Inferior parietal cortex (tissue), 1 donor: Measurements from ENCODE around the gene GSG1L2.
"Not testable (repeated sequence)": the region's sequence is repeated elsewhere in the genome, so short reads cannot be mapped to it uniquely, and the experiment has no call there.

Experiments used
- DNase-seq: peaks from one replicate; pipeline ENCODE4 v3.0.0-alpha.2; 2016; ENCODE audit errors: extremely low spot score

Gene GSG1L2

DNA sequence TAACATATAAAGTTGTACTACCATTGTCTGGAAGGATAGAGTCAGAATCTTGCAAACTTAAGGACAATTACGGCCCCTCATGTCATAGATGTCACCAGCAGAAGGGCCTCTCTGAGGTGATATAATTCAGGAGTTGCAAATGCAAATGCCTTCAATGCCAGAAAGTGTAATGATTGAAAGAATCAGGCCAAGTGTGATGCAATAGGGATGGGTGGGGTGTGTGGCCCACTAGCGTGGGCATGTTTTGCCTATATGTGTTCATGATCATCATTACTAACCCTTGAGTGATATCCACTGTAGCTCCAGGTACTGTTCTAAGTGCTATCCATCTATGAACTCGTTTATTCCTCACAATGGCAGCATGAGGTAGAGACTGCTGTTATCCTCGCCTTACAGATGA is 31.6 kb downstream of the GSG1L2 start:
- DNase-seq = no peak

DNA sequence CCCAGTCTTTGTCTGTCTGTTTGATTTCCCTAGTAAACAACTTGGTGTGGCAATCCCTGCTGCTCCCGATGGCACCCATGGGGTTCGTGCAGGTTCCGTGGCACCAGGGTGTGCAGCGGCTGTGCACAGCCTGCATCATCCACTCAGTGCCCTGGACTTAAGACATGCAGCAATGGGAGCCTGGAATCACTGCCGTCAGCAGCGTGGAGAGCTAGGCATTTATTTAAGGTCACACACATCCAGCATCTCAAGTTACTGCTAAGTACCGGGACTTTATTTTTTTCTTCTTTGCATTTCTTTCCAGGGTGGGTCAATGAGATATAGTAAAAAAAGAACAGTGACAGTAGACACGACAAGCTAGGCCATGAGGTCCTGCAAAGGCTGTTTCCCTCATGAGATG is 33.3 kb downstream of the GSG1L2 start:
- DNase-seq = no peak

DNA sequence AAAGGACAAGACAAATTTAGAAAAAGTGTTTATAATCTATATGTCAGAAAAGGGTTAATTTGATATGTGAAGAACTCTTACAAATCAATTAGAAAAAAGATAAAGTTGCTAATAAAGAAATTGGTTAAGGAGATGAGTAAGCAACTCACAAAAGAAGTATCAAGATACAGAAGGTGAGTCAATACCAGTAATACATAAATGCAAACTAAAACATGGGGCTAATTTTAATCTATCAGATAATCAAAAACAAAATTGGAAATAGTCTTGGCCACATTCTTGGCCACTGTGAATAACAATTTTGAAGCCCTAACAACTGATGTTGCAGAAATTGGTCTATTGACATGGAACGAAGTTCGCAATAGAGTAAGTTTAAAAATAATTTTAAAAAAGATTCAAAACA is 37.3 kb downstream of the GSG1L2 start:
- no peak for DNase-seq

DNA sequence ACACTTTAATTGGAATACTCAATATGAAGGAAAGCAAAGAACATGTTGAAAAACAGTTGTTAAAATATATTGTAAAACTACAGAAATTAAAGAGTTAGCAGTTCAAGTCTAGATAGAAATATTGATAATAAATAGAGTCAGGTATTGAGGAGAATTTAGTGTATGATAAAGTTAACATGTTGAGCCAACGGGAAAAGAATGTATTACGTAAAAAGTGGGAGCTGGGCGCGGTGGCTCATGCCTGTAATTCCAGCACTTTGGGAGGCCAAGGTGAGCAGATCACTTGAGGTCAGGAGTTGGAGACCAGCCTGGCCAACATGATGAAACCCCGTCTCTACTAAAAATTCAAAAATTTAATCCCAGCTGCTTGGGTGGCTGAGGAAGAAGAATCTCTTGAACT is 38.4 kb downstream of the GSG1L2 start:
- DNase-seq = not testable (repeated sequence)

DNA sequence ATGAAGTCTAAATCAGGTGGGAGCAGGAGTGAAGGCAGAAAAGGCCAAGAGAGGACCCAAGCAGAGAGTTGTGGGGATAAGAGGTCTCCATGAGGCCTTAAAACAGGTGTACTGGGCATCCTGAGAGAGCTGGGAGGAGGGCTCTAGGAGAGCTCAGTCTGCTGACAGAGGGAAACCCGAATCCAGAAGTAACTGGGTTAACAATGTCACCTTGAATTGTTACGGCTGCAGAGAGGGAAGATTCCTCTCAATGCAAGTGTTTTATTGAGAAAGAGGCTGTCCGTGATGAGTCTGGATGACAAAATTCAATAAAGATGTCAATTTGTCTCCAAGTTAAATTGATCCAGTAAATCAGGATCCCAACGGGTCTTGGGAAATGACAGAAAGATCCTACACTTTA is 38.8 kb downstream of the GSG1L2 start:
- no peak for DNase-seq

DNA sequence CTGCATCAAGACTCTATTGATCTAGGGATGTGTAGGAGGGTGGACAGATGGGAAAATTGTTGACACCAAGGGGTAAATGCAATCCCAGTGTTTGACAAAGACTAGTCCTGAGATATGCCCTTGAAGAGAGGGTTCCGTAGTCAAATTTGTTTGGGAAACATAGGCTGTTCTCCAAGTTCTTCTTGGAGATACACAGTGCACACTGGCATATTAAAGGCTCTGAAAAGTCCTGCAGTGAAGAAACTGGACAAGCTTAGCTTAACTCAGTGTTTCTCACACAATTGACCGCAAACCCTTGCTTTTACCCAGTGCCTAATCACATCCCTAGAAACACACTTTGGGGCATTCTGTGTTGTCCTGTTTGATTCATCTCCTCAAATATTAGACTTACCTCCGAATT is 41.3 kb downstream of the GSG1L2 start:
- no peak for DNase-seq

DNA sequence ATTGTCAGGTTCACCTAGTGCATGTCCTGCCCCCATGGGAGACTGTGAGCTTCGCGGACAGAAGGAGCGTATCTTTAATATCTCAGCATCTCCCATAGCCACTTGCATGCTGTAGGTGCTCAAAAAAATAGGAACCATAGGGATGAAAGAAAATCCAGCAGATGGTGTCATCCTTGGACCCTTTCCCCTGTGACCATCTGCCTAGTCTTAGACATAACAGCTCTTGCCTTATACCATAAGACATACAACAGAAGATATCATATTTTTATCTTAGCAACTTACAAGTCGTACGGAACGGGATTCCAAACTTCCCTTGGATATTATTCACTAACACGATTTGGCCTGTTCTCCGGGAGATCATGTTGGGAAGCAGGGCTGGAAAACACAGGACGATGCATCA is 45.0 kb downstream of the GSG1L2 start:
- peak; percentile 45 for DNase-seq

DNA sequence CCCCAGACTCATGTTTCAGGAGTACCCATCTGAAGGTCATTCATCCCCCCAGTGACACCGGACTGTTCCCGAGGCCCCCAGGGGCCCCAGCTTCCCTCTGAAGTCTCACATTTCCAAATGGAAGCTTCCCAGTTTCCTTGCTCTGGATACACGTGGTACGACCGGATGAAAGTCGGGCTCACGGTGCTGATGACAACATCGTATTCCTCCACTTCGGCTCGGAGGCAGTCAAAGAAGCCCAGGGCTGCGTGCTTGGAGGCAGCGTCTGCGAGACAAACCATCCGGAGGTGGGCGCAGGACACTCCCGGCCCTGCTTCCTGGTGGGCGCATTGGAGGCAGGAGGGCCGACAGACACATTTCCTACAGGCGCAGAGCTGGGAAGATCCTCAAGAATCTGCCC is 49.2 kb downstream of the GSG1L2 start:
- DNase-seq = no peak

DNA sequence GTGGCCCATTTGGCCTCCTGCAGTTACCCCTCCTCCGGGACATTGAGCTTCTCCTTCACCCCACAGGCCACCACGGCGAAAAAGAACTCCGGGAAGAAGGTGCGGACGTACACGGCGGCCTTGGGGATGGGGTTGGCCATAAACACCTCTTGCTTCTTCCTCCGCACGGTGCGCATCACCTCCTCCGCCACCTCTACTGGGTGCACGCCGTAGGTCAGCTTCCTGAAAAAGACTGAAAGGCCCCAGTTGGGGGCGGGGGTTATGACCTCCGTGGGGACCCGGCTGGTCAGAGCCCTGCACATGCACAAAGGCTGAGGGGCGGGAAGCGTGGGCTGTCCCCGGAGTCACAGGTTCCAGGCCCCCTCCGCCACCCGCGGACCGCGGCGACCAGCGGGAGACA is 50.4 kb downstream of the GSG1L2 start:
- no peak for DNase-seq

DNA sequence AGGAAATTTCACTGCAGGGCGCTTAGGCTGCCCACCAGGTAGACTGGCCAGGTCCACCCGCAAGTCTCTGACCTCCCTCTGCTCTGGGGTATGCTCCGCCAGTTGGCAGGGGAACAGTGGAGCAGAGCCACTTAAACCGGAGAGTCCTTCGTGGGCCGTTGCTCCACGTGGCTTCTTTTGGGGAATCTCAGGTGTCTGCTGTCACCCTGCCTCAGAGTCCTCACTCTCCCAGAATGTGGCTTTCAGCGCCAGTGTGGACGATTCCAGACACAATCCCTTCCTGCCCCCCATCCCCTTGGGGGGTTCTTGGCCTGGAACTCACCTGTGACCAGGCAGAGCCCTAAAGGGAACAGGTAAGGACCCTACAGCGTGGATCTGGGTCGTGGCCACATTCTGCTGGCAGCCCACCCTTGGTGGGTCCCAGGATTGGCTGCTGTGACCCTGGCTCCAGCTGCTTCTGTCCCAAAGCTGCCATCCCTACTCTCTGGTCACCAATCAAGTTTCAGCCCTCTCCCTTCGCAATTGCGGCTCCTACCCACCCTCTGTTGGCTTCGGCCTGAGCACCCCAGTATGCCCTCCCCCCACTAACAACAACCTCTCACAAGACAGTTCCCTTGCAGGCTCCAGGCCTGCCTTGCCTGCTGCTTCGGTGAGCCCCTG is 52.7 kb downstream of the GSG1L2 start:
- DNase-seq = no peak

DNA sequence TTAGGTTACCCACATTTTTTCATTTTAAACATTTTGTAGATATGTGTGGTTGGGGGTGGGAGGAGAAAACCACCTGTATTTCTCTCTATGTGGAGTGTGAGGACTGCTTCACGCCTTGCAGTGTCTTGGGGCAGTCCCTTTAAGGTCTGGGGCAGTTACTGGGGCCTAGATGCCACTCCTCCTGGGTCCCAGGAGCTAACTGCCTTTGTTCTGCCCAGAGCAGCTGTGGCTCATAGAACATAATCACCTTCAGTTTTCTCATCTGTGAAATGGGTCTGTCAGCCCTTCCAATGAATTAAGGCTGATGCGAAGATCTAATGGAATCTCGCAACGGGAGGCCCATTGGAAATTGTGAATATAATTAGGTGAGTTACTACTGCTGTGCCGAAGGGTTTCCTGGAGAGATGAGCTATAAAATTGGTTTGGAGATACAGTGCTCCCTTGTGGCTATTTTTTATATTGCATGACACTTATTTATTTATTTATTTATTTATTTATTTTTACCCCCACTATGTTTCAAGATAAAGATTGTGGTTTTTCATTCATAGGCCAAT is 53.4 kb downstream of the GSG1L2 start:
- DNase-seq = peak; percentile 61

DNA sequence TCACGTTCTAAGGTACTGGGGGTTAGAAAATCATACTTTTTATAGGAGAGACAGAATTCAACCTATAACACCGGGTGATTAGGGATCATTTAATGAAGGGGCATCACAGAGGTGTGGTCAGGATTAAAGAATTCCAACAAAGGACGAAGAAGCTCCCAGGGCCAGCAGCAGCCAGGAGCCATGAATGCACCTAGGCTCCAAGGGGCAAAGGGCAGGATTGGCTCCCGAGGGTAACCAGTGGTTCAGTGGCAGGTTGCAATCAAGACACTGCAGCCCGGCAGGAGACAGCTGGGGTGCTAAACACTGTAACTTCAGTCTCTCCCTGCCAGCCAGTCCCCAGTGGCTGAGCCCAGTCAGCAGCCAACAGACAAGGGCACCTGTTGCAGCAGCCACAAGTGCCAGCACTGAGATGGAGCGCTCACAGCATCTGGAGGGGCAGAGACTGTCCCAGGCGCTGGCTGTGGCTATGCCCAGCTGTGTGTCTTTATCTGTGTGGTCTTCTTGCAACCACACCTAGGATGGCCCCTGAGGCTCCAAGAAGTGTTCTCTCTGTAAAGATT is 54.4 kb downstream of the GSG1L2 start:
- no peak for DNase-seq

DNA sequence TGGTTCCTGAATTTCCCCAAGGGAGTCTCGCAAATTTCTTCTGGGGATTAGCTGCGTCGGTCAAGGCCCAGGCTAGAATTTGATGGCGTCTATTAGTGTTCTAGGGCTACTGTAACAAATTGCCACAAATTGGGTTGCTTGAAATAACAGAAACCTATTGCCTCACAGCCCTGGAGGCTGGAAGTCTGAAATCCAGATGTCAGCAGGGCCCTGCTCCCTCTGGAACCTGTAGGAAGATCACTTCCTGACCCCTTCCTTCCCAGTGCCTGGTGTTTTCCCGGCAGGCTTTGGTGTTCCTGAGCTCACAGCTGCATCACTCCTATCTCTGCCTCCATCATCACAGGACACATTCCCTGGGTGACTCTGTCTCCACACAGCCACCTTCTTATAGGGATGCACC is 54.9 kb downstream of the GSG1L2 start:
- DNase-seq = no peak

DNA sequence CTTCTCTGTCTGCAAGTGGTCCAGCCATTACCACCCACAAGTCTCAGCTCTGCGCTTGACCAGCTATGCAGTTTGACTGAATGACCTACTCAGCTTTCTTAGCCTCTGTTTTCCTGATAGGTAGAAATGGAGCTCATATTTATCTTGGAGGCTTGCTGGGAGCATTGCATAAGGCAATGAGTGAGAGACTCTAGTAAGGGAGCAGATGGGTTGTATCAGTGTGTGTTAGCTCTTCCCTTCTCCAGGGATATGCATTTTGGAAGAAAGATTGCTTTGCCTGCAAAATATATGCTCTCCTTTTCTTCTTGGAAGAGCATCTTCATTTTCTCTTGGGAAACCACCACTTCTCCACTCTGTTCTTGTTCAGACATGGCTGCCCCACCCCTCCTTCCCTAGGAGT is 56.6 kb downstream of the GSG1L2 start:
- no peak for DNase-seq

DNA sequence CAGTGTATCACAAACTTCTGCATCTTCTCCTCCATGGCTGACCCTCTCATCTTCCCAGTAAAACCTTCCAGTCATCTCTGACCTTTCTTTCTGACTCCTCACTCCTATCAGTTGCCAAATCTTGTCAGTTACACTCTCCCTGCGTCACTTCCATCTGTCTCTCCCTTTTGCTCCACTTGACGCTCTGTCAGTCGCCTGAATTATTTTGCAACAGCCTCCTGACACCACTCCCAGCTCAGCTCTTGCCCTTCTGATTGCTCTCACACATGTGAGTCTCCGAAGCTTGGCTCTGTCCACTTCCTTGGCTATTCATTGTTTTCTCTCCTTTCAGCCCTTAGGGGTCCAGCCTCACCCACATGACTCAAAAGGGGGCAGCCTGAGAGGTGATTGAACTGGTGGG is 58.2 kb downstream of the GSG1L2 start:
- DNase-seq = no peak

DNA sequence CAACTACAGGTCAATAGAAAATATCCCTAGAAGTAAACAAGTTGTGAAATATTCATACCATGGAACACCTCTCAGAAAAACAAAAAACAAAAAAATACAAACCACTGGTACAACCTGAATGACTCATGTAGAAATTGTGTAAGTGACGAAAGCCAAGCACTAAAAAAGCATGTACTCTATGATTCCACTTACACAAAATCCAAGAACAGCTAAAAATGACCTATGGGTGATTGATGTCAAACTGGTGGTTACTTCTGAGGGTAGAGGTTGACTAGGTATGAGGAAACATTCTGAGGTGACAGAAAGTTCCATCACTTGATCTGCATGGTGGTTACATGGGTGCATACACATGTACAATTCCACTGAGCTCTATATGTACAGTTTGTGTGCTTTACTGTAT is 61.6 kb downstream of the GSG1L2 start:
- no peak for DNase-seq

DNA sequence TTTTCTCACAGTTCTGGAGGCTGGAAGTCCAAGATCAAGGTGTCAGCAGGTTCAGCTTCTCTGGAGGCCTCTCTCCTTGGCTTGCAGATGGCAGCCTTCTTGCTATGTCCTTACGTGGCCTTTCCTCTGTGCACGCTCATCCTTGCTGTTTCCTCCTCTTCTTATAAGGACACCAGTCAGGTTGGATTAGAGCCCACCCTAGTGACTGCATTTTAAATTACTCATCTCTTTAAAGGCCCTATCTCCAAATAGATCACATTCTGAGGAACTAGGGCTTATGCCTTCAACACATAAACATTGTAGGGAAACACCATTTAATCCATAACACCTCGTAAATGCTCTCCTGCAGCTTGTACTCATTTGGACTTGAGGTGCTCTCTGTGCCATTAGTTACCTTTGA is 66.8 kb downstream of the GSG1L2 start:
- DNase-seq = no peak
